ENCODE results near the gene TULP3.

TULP3 gene

GRCh38 chr12:2930865-2931264, 40.2 kb downstream of the TULP3 start:
- no peak for DNase-seq (ENCODE audit: low spot score)

- DNase-seq (ENCODE audit: low spot score) = no peak
Observed at GRCh38 chr12:2933586-2933985, 42.9 kb downstream of the TULP3 start.

- DNase-seq (ENCODE audit: low spot score) = no peak
Observed at GRCh38 chr12:2934371-2934770, 43.7 kb downstream of the TULP3 start.

- DNase-seq (ENCODE audit: low spot score) = no peak
Observed at GRCh38 chr12:2936301-2936700, 45.6 kb downstream of the TULP3 start.

GRCh38 chr12:2937500-2937899, 46.8 kb downstream of the TULP3 start:
- DNase-seq (ENCODE audit: low spot score) = no peak

GRCh38 chr12:2939191-2939590, 48.5 kb downstream of the TULP3 start:
- no peak for DNase-seq (ENCODE audit: low spot score)

- no peak for DNase-seq (ENCODE audit: low spot score)
Observed at GRCh38 chr12:2940564-2940963, 49.9 kb downstream of the TULP3 start.

- no peak for DNase-seq (ENCODE audit: low spot score)
Observed at GRCh38 chr12:2941524-2941923, 50.8 kb downstream of the TULP3 start.

- DNase-seq (ENCODE audit: low spot score) = peak; percentile 64
Observed at GRCh38 chr12:2944401-2945047, 53.8 kb downstream of the TULP3 start.

- no peak for DNase-seq (ENCODE audit: low spot score)
Observed at GRCh38 chr12:2949411-2949810, 58.7 kb downstream of the TULP3 start.

- DNase-seq (ENCODE audit: low spot score) = no peak
Observed at GRCh38 chr12:2955888-2956287, 65.2 kb downstream of the TULP3 start.

GRCh38 chr12:2957816-2958431, 67.2 kb downstream of the TULP3 start:
- no peak for DNase-seq (ENCODE audit: low spot score)

- no peak for DNase-seq (ENCODE audit: low spot score)
Observed at GRCh38 chr12:2958432-2959191, 67.9 kb downstream of the TULP3 start.

GRCh38 chr12:2959192-2959504, 68.5 kb downstream of the TULP3 start, which contains the start of gene TEAD4:
Gene TEAD4, plus strand, starts transcription at chr12:2959397.
- DNase-seq (ENCODE audit: low spot score) = no peak

- DNase-seq (ENCODE audit: low spot score) = no peak
Observed at GRCh38 chr12:2959505-2960389, 69.1 kb downstream of the TULP3 start.

- no peak for DNase-seq (ENCODE audit: low spot score)
Observed at GRCh38 chr12:2960390-2960956, 69.8 kb downstream of the TULP3 start.

GRCh38 chr12:2960996-2961616, 70.4 kb downstream of the TULP3 start:
- DNase-seq (ENCODE audit: low spot score) = no peak

GRCh38 chr12:2961705-2962104, 71.0 kb downstream of the TULP3 start:
- DNase-seq (ENCODE audit: low spot score) = no peak

- DNase-seq (ENCODE audit: low spot score) = no peak
Observed at GRCh38 chr12:2963154-2963759, 72.6 kb downstream of the TULP3 start.

GRCh38 chr12:2963760-2964292, 73.1 kb downstream of the TULP3 start:
- DNase-seq (ENCODE audit: low spot score) = no peak

- no peak for DNase-seq (ENCODE audit: low spot score)
Observed at GRCh38 chr12:2967651-2968050, 77.0 kb downstream of the TULP3 start.

Data from hematopoietic multipotent progenitor cell treated with erythropoietin and hydrocortisone succinate and interleukin-3 and kit ligand, for 17 days (in vitro differentiated cells).